GM18861 (cell line): Measurements from ENCODE around the gene SEMA3A.

Source experiments
- ATAC-seq: cut with Tn5 transposase; IDR thresholded peaks from one replicate; pipeline ENCODE4 v1.9.1; 2021; ENCODE audit not compliant: unreplicated experiment

The SEMA3A gene

GRCh38 chr7:84022009-84022408 lies 172.6 kb downstream of the SEMA3A start:
- ATAC-seq = no peak

- no peak for ATAC-seq
Observed at GRCh38 chr7:84021292-84021908, 173.2 kb downstream of the SEMA3A start.

- no peak for ATAC-seq
Observed at GRCh38 chr7:84017651-84018050, 176.9 kb downstream of the SEMA3A start.

- no peak for ATAC-seq
Observed at GRCh38 chr7:84013616-84014240, 180.9 kb downstream of the SEMA3A start.

- no peak for ATAC-seq
Observed at GRCh38 chr7:84009782-84010181, 184.8 kb downstream of the SEMA3A start.

GRCh38 chr7:84009051-84009450 lies 185.5 kb downstream of the SEMA3A start:
- no peak for ATAC-seq

GRCh38 chr7:84003191-84003590 lies 191.4 kb downstream of the SEMA3A start:
- no peak for ATAC-seq

- ATAC-seq = no peak
Observed at GRCh38 chr7:84002348-84002747, 192.2 kb downstream of the SEMA3A start.

GRCh38 chr7:83996879-83997278 lies 197.7 kb downstream of the SEMA3A start:
- no peak for ATAC-seq

GRCh38 chr7:83987764-83988163 lies 206.8 kb downstream of the SEMA3A start:
- ATAC-seq = no peak

- no peak for ATAC-seq
Observed at GRCh38 chr7:83985821-83986220, 208.8 kb downstream of the SEMA3A start.

GRCh38 chr7:83984591-83984990 lies 210.0 kb downstream of the SEMA3A start:
- no peak for ATAC-seq

GRCh38 chr7:83984076-83984475 lies 210.5 kb downstream of the SEMA3A start:
- no peak for ATAC-seq

GRCh38 chr7:83983606-83984005 lies 211.0 kb downstream of the SEMA3A start:
- no peak for ATAC-seq

- ATAC-seq = peak; percentile 89
Observed at GRCh38 chr7:83976302-83976701, 218.3 kb downstream of the SEMA3A start.

- ATAC-seq = no peak
Observed at GRCh38 chr7:83970081-83970480, 224.5 kb downstream of the SEMA3A start.

GRCh38 chr7:83964318-83964717 lies 230.3 kb downstream of the SEMA3A start:
- no peak for ATAC-seq

- no peak for ATAC-seq
Observed at GRCh38 chr7:83957333-83957732, 237.3 kb downstream of the SEMA3A start.

- no peak for ATAC-seq
Observed at GRCh38 chr7:83956104-83956503, 238.5 kb downstream of the SEMA3A start.

GRCh38 chr7:83952236-83952635 lies 242.4 kb downstream of the SEMA3A start:
- no peak for ATAC-seq

- ATAC-seq = peak; percentile 79
Observed at GRCh38 chr7:83947260-83947659, 247.3 kb downstream of the SEMA3A start.

- ATAC-seq = no peak
Observed at GRCh38 chr7:83946801-83947200, 247.8 kb downstream of the SEMA3A start.

- ATAC-seq = no peak
Observed at GRCh38 chr7:83941300-83941699, 253.3 kb downstream of the SEMA3A start.
